HG03571 (cell line): ENCODE results near the gene IFT88.
A peak's percentile ranks its signal among the peaks of the same experiment; 100 is the strongest.

Source experiments
- ATAC-seq: cut with Tn5 transposase; IDR thresholded peaks from one replicate; pipeline ENCODE4 v1.9.1; 2021; ENCODE audit not compliant: unreplicated experiment

The IFT88 gene

DNA sequence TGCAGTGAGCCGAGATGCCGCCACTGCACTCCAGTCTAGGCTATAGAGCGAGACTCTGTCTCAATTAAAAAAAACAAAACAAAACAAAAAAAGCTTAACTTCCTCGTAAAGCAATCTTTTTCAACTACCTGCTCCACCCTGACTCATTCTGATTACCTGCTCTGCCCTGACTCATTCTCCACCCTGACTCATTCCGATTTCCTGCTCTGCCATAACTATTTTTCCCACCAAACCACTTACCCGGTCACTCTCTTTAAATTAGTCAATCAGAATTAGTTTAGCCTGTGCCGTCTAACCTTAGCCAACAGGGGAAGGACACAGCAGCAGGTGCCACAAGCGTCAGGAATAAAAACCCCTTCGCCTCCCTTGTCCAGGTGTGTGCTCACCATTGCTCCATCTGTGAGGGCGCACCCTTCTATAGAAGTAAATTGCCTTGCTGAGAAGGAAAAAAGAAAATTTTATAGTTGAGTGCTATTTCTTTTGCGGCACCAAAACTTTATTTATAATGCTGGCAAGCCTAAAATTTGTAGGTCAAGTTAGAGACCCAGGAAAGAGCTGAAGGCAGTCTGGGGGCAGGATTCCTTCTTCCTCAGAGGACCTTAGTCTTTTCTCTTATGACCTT is 1.7 kb upstream of the IFT88 start:
- ATAC-seq: no peak

DNA sequence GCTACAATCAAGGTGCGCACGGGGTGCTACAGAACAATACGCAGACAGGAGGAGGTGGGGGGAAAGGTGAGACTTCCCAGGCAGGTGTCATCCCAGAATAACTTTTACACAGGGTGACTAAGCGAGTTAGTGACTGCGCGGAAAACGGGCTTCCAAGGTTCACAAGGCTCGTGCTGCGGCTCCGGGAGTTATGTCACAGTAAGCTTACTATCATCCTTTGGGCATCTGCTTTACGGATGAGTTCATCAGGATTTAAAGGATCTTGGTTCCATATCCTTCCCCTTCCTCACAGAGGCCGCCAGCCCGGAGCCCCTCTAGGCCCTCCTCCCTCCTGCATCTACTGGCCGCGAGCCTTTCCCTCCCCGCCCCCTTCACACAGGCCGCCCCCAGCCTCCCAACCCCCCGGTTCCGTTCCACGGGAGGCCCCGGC is 474 bp upstream of the IFT88 start:
- ATAC-seq: peak; percentile 11

DNA sequence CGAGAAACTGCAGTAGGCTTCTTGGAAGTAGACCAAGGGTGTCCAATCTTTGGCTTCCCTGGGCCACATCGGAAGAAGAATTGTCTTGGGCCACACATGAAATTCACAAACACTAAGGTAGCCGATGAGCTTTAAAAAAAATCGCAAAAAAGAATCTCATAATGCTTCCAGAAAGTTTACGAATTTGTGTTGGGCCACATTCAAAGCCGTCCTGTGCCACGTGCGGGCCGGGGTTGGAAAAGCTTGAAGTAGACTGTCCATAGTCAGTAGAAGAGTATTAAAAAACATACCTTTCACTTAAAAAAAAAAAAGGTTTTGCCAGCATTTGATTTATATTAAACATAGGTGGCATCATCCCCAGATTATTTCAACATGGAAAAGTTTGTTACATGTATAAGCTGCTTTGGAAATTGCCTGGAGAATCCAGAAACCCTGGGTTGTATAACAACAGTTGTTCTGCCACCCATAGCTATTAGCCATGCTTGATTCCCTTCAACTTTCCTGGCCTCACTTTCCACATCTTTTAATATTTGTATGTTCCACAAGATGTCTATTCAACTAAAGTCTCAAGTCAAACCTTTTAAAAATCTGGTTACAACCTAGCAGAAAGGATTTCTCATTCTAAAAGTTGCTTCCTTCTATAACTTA is 1.0 kb downstream of the IFT88 start:
- no peak for ATAC-seq

DNA sequence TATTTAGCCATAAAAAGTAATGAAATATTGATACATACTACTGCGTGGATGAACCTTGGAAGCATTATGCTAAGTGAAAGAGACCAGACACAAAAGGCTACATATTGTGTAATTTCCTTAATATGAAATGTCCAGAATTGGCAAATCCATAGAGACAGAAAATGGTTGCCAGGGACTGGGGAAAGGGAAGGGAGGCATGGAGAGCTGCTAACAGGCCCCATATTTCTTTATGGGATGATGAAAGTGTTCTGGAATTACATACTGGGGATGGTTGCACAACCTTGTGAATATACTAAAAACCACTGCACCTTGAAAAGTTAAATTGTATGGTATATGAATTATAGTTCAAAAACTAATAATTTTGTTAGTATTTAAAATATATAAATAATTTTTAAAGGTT is 3.6 kb downstream of the IFT88 start:
- no peak for ATAC-seq

DNA sequence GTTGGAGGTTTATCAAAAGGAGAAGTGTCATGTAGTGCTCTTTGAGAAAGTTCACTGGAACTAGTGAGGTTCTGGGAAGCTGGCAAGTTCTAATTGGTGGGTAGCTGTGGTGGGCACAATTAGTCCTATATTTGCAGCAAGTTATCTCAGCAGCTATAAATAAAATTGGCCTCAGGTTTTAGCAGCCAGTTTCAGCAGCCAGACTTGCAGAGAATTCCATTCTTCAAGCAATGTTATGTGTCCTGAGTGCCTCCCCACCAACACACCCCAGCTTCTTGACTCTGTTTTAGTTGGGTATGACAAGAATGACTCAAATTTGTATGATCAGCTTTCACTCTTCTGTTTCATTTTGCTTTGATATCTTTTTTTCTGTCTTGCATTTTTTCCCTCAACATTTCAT is 4.7 kb downstream of the IFT88 start:
- ATAC-seq: no peak

DNA sequence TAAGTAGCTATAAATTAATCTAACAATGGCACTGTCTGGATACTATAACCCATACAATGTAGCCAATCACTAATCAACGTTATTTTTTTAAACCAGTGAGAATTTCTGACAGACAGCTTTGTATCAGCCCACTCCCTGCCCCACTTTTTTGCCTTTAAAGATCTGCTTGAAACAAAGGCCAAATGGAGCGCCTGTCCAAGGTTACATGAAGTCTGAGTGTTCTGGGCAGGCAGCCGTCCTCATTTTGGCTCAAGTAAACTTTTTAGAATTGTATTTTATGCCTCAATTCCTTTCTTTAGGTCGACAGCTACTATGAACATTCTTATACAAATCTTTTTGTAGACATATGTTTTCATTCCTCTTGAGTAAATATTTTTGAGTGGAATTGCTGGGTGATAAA is 6.2 kb downstream of the IFT88 start:
- no peak for ATAC-seq

DNA sequence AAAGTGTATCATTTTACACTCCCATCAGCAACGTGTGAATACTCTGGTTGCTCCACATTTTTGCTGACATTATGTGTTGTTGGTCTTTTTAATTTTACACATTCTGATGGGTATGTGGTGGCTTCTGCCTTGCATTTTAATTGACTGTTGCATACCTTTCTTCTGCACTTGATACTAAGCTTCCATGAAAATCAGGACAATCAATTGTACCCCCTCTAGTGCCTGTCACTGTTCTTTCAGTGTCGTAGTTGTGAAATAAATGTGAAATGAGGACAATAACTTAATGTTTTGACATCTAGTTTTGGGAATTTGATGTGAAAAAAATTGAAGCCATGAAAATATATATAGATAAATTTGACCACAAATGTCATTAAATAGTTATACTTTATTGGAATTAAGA is 6.7 kb downstream of the IFT88 start:
- no peak for ATAC-seq

DNA sequence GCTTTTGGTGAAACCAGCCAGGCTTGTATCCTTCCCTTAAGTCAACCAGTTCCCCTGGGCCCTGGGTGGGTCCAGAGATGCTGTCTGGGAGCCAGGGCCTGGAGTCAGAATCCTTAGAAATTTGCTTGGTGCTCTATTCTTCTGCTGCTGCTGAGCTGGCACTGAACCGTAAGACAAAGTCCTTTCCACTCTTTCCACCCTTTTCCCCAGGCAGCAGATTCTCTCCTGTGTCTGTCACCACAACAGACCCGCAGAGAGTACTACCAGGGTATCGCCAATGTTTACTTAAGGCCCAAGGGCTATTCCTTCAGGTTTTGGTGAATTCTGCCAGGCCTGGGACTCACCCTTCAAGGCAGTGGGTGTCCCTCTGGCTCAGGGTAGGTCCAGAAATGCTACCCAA is 12.2 kb downstream of the IFT88 start:
- ATAC-seq: no peak

DNA sequence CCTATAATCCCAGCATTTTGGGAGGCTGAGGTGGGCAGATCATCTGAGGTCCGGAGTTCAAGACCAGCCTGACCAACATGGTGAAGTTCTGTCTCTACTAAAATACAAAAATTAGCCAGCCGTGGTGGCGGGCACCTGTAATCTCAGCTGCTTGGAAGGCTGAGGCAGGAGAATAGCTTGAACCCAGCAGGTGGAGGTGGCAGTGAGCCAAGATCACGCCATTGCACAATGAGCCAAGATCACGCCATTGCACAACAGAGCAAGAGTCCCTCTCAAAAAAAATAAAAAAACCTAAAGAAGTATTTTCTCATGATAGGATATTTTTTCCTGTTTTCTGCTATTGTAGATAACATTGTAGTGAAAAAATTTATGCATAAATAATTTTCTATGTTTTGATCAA is 13.3 kb downstream of the IFT88 start:
- no peak for ATAC-seq

DNA sequence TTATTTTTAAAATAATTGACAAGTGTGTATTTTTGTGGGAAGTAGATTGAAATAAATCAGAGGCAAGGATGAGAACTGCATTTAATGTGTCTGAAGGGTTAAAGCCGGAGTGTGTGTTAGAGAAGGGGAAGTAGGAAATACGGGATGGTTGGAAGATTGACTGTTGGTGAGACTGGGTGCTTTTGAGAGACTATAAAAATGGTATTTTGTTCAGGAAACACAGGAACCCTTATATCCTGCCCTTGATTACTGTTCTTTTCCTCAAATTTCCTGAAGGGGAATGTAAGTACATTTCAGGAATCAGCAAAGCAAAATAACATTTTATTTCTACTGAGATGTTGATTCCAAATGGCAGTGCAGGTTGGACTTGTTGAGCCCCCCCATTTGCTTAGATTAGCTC is 15.1 kb downstream of the IFT88 start:
- ATAC-seq: no peak

DNA sequence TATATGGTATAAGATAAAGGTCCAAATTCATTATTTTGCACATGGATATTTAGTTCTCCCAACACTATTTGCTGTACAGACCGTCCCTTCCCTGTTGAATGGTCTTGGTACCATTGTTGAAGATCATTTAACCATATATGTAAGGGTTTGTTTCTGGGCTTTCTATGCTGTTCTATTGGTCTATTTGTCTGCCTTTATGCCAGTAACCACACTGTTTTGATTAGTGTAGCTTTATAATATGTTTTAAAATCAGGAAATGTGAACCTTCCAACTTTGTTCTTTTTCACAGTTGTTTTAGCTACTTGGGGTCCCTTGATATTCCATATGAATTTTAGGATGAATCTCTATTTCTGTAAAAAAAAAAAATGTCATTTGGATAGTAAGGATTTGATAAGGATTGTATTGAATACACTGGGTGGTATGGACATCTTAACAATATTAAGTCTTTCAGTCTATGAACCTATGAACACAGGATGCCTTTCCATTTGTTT is 16.9 kb downstream of the IFT88 start:
- no peak for ATAC-seq

DNA sequence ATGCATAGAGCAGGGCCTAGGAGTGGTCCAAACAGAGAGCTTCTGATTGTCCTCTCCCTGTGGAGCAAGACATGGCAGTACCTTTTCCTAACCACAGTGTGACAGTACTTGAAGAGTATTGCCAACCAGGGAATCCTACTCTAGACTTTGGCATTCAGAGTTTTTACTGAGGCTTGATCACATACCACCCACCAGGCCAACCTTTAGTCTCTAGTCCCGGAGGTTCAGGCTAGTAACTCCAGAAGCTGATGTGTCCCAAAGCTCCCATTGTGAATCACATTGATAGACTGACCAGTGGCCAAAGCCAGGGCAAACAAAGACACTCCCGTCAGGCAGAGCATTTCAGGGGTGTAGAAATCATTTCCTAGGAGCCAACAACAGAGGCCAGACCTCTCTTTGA is 18.4 kb downstream of the IFT88 start:
- no peak for ATAC-seq

DNA sequence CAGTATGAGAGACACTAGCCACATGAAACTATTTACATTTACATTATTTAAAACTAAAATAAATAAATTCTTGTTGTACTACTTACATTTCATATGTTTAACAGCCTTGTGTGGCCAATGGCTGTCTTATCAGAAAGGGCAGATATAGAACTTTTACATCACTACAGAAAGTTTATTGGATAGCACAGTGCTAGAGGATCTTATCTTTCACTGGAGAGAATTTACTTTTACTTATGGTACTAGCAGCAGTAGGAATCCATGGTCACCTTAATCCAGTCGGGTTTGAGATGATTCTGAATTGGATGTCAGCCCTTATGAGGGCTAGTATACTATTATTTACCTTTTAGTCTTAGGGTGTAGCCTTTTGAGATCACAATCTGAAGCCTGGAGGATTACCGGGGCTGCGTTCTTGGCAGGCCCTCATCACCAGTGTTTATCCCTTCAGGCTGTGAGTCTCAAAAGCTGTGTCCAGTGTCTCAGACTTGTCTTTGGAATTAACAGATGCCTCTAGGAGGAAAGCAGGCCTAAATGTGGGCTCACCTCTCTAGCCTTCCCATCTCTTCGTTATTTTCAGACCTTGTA is 21.7 kb downstream of the IFT88 start:
- no peak for ATAC-seq

DNA sequence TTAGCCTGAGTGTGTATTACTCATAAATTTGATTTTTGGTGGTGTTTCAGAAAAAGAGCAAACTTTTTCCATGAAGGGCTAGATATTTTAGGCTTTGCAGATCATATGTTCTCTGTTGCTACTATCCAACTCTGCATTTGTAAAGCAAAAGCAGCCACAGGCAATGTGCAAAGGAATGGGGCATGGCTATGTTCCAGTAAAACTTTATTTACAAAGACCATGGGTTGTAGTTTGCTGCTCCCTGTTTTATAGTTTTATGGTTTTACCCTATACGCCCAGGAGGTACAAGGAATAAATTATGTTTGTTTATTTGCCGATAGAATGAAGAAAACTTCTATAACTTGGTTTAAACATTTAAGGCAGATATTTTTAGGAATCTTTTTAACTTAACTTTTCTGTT is 23.6 kb downstream of the IFT88 start:
- ATAC-seq: no peak

DNA sequence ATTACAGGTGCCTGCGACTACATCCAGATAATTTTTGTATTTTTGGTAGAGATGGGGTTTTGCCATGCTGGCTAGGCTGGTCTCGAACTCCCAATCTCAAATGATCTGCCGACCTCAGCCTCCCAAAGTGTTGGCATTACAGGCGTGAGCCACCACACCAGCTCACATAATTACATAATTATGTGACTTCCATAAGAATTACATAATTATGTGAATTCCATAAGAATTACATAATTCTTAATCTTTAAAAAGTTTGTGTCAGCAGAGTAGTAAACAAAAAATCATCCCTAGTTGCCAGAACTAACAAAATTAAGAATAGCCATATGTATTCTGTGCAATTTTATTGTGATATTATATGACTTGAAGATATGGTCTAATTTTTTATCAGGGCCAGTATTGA is 25.6 kb downstream of the IFT88 start:
- ATAC-seq: no peak

DNA sequence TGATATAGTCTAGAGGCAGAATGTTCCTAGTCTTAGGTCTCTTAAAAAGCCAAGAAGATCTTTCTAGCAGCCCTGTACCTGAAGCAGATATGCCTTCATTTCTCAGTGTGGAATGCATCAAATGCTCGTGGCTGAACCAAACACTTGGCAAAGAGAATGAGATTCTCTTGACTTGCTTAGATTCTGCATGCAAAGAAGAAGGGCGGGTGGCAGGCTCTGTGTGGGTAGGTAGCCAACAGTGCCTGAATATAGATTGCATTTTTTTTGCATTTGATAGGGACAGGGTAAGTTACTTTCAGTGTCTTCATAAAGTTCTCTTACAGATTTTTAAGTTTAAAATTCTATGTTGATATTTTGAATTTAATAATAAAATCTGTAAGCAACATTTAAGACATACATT is 27.3 kb downstream of the IFT88 start:
- no peak for ATAC-seq

DNA sequence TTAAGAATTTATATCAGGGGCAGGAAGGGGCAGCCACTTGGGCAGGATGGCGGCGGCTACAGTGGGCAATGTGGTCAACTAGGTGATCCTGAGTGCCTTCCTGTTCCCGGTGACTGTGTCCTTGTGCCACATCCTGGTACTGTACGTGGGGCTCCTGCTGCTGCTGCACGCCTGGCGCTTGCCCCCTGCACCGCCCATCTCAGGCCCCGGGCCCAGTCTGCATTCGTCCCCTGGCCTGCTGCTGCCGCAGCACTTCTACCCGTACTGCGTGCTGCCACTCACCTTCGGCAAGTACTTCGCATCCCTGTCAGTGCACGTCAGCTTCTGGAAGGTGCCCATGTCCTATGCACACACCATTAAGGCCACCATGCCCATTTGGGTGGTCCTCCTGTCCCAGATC is 40.1 kb downstream of the IFT88 start:
- no peak for ATAC-seq

DNA sequence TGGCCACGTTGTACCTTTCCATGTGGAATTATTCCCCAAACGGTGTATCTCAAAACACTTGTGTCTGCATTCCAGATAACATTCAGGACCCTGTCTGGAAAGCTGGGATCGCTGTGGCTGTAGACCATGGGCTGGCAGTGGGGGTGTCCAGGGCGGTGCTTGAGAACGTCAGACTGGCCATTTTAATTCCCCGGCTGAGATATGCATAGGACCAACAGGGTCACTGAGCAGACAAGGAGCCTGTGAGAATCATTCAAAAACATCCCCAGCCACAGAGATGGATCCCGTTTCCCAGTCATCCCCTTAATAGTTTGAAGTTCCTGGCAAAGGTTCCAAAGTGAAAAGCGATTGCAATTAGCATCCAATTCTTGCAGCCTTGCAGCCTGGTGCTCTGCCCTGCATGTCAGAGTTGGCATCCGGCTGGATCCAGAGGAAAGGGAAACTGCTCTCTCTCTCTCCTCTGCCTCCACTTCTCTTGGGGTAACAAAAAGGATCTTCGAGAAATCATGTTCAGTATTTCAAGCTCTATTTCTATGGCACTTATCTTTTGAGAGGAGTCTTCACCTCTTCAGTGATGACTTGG is 41.6 kb downstream of the IFT88 start:
- ATAC-seq: no peak

DNA sequence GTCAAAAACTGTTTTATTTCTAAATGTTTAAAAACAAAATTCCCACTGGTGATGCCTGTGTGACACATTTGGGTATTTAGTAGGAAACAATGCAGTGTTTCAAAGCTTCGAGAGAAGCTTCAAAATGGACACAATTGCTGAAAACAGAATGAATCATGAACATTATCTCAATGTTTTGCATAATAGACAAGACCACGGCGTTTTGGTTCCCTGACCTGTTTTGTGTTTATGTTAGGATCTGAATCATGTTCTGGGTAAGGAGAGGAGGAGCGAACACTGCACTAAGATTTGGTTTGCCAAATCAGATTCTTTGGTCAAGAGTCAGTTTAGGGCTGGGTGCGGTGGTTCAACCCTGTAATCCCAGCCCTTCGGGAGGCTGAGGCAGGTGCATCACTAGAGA is 42.2 kb downstream of the IFT88 start:
- no peak for ATAC-seq

DNA sequence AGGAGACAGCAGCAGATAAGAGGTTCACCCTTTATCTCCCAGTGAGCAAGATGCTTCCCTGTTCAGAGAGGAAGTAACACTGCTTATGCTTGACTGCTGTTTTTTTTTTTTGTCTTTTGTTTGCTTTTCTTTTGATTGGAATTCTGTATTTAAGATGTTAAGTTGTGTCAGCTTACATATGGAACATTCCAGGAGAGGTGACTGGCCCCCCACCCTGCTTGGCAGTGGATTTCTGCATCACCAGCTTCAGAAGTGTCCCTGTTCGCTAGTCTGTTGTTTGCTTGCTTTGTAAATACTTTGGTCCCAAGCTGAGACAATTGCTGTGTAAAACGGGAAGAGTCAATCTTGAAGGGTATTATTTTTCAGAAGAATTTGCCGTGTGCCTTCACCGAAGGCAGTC is 43.0 kb downstream of the IFT88 start:
- no peak for ATAC-seq

DNA sequence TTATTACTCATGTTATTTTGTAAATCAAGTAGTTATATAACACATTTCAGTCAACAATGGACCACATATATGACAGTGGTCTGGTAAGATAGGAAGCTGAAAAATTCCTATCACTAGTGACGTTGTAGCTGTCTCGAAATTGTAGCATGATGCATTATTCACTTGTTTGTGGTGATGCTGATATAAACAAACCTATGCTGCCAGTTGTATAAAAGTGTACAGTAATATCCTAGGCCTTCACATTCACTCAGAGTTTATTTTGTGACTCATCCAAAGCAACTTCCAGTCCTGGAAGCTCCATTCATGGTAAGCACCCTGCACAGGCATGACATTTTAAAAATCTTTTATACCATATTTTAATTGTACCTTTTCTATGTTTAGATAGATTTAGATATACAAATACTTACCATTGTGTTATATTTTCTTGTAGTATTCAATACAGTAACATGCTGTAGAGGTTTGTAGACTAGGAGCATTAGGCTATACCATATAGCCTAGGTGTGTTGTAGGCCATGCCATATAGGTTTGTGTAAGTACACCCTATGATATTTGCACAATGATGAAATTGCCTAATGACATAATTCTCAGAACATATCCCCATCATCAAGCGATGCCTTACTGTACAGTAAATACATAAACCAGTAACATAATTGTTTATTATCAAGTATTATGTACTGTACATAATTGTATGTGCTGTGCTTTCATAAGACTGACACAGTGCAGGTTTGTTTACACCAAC is 49.3 kb downstream of the IFT88 start:
- ATAC-seq: no peak

DNA sequence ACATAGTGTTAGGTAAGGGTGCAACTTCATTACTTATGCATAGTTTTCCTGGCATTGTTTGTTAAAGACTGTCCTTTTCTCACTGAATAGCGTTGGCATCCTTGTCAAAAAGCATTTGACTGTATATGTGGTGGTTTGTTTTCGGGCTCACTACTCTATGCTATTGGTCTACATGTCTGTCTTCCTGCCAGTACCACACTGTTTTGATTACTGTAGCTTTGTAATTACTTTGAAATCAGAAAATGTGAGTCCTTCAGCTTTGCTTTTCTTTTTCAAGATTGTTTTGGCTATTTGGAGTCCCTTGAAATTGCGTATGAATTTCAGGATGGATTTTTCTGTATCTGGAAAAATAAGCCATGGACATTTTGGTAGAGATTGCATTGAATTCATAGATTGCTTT is 56.0 kb downstream of the IFT88 start:
- ATAC-seq: no peak
